WTC11 (cell line): ENCODE results near the gene KCNIP4. TPM values are rescaled to one million over a fixed set of nuclear protein-coding genes. Genes with fewer than 3 reads are reported as not detected.

ENCODE experiments used
- ATAC-seq: fragments of 200-7000 bp; cut with Tn5 transposase; 2 replicates; pipeline ENCODE4 v1.10.0; 2021; ENCODE audit warnings: mild to moderate bottlenecking, moderate library complexity
- CTCF ChIA-PET: fragments of 300-600 bp; sonication (Branson Sonifier 250); formaldehyde crosslinking; loops from one replicate; lab custom pipeline; 2021; ENCODE audit warnings: antibody characterized with exemption; lab: Charles Lee
- POLR2A ChIA-PET: fragments of 350-600 bp; sonication (Branson Sonifier 250); formaldehyde crosslinking; loops from one replicate; lab custom pipeline; 2021; ENCODE audit warnings: antibody characterized with exemption; lab: Charles Lee
- DNase-seq: peaks from one replicate; pipeline ENCODE4 v3.0.0; 2021; ENCODE audit warnings: low spot score
- H3K27ac Mint-ChIP-seq: 2 replicates; pipeline ENCODE4 v1.8.0; 2021; ENCODE audit warnings: mixed read lengths
- H3K27me3 Mint-ChIP-seq: 2 replicates; pipeline ENCODE4 v1.8.0; 2021; ENCODE audit warnings: low read depth, mild to moderate bottlenecking, moderate library complexity, mixed read lengths
- H3K36me3 Mint-ChIP-seq: 2 replicates; pipeline ENCODE4 v1.8.0; 2021; ENCODE audit warnings: mixed read lengths
- H3K4me1 Mint-ChIP-seq: 2 replicates; pipeline ENCODE4 v1.8.0; 2022; ENCODE audit warnings: mixed read lengths
- H3K4me3 Mint-ChIP-seq: 2 replicates; pipeline ENCODE4 v1.8.0; 2021; ENCODE audit warnings: mild to moderate bottlenecking, moderate library complexity, mixed read lengths
- H3K9me3 Mint-ChIP-seq: 2 replicates; pipeline ENCODE4 v1.8.0; 2021; ENCODE audit warnings: mixed read lengths
- AFF4 ChIP-seq: sonication (generic); formaldehyde crosslinking; IDR thresholded peaks from 2 replicates; pipeline ENCODE4 v1.8.1; 2023; ENCODE audit warnings: mild to moderate bottlenecking, missing genetic modification reagents, borderline replicate concordance
- CREM ChIP-seq: sonication (generic); formaldehyde crosslinking; IDR thresholded peaks from 2 replicates; pipeline ENCODE4 v1.8.1; 2022; ENCODE audit warnings: mild to moderate bottlenecking, missing genetic modification reagents, moderate library complexity
- ETV6 ChIP-seq: sonication (generic); formaldehyde crosslinking; IDR thresholded peaks from 2 replicates; pipeline ENCODE4 v1.8.1; 2022; ENCODE audit warnings: mild to moderate bottlenecking, missing genetic modification reagents
- IRF1 ChIP-seq: sonication (generic); formaldehyde crosslinking; IDR thresholded peaks from 2 replicates; pipeline ENCODE4 v1.8.0; 2023; ENCODE audit warnings: missing genetic modification reagents
- MXD4 ChIP-seq: fragments of 250-450 bp; sonication (Bioruptor Pico); IDR thresholded peaks from 2 replicates; pipeline ENCODE4 v1.8.0; 2021; ENCODE audit warnings: mild to moderate bottlenecking, moderate library complexity, borderline replicate concordance
- NFATC4 ChIP-seq: fragments of 250-450 bp; sonication (Bioruptor Pico); IDR thresholded peaks from 2 replicates; pipeline ENCODE4 v1.9.0; 2021; ENCODE audit warnings: mild to moderate bottlenecking
- NFYB ChIP-seq: sonication (generic); formaldehyde crosslinking; conservative IDR thresholded peaks from 2 replicates; pipeline ENCODE4 v1.8.0; 2022; ENCODE audit warnings: low read depth, missing genetic modification reagents
- STAT6 ChIP-seq: sonication (generic); formaldehyde crosslinking; conservative IDR thresholded peaks from 2 replicates; pipeline ENCODE4 v1.8.1; 2023; ENCODE audit warnings: mild to moderate bottlenecking, low read depth, missing genetic modification reagents, moderate library complexity
- ZNF317 ChIP-seq: sonication (generic); formaldehyde crosslinking; IDR thresholded peaks from 2 replicates; pipeline ENCODE4 v1.8.1; 2023; ENCODE audit warnings: low read depth, mild to moderate bottlenecking, moderate library complexity, missing genetic modification reagents, borderline replicate concordance
- ZNF396 ChIP-seq: fragments of 250-450 bp; sonication (Bioruptor Pico); IDR thresholded peaks from 2 replicates; pipeline ENCODE4 v1.8.0; 2021; ENCODE audit warnings: mild to moderate bottlenecking, moderate library complexity, borderline replicate concordance
- ZNF512 ChIP-seq: sonication (generic); formaldehyde crosslinking; IDR thresholded peaks from 2 replicates; pipeline ENCODE4 v1.8.1; 2022; ENCODE audit warnings: missing genetic modification reagents, borderline replicate concordance
- ZNF532 ChIP-seq: fragments of 250-450 bp; sonication (Bioruptor Pico); IDR thresholded peaks from 2 replicates; pipeline ENCODE4 v1.9.0; 2021; ENCODE audit warnings: mild to moderate bottlenecking, borderline replicate concordance
- total RNA-seq: library from RNA; stranded (reverse); gene quantifications from 3 replicates; pipeline ENCODE4 v1.2.3, GENCODE V29; 2021

The KCNIP4 gene
- total RNA-seq, 1 experiment from 2014 or later, result not detected

GRCh38 chr4:21097026-21097425, 851.5 kb downstream of the KCNIP4 start (continued):
- TF ChIP-seq ZNF512, result no peak
- no peak for TF ChIP-seq CREM (CRISPR knock-in tag)
- no peak for TF ChIP-seq NFYB (CRISPR knock-in tag)
- TF ChIP-seq IRF1 (CRISPR knock-in tag), result no peak
- no peak for TF ChIP-seq NFATC4 (CRISPR knock-in tag)
- TF ChIP-seq ZNF317, result no peak
- no peak for TF ChIP-seq AFF4 (CRISPR knock-in tag)
- TF ChIP-seq ZNF532, result no peak
- no peak for TF ChIP-seq MXD4 (CRISPR knock-in tag)

- H3K27me3 Mint-ChIP-seq, result no peaks in the 10 kb centered on the region
- POLR2A ChIA-PET, result no interaction called here
Observed at GRCh38 chr4:21092531-21092930, 856.0 kb downstream of the KCNIP4 start.

More at GRCh38 chr4:21092531-21092930, 856.0 kb downstream of the KCNIP4 start:
- no peak overlapping the region for H3K4me3 Mint-ChIP-seq
- DNase-seq, result no peak
- no peaks in the 10 kb centered on the region for H3K36me3 Mint-ChIP-seq
- H3K27ac Mint-ChIP-seq, result no peak overlapping the region
- TF ChIP-seq ZNF532 (no peak), STAT6 (CRISPR knock-in tag) (no peak), ZNF396 (CRISPR knock-in tag) (no peak), ETV6 (CRISPR knock-in tag) (no peak)
- TF ChIP-seq, all 79 proteins: peak for 0
- H3K4me1 Mint-ChIP-seq, result no peaks in the 10 kb centered on the region
- CTCF ChIA-PET, result no interaction called here
- H3K9me3 Mint-ChIP-seq, result peaks cover 12% of the 10 kb centered on the region
- ATAC-seq, result no peak
